MV-4-11 (cell line): ENCODE data around the gene CA6.
"Not testable (repeated sequence)": the region's sequence is repeated elsewhere in the genome, so short reads cannot be mapped to it uniquely, and the experiment has no call there.

Experiments used
- DNase-seq: peaks from one replicate; lab custom pipeline; 2025; lab: John Stamatoyannopoulos, UW

CA6 gene

GRCh38 chr1:8926707-8927694 lies 18.7 kb upstream of the CA6 start:
- no peak for DNase-seq

GRCh38 chr1:8930116-8930515 lies 15.6 kb upstream of the CA6 start:
- DNase-seq = no peak

GRCh38 chr1:8937051-8937450 lies 8.6 kb upstream of the CA6 start:
- DNase-seq = not testable (repeated sequence)

- no peak for DNase-seq
These were observed 8.0 kb upstream of the CA6 start for GRCh38 chr1:8937701-8938100.

GRCh38 chr1:8938232-8938999 lies 7.3 kb upstream of the CA6 start:
- peak; percentile 73 for DNase-seq

- no peak for DNase-seq
These were observed 6.7 kb upstream of the CA6 start for GRCh38 chr1:8939000-8939265.

- peak; percentile 59 for DNase-seq
These were observed 6.2 kb upstream of the CA6 start for GRCh38 chr1:8939362-8939995.

- peak; percentile 39 for DNase-seq
These were observed 3.8 kb upstream of the CA6 start for GRCh38 chr1:8941906-8942305.

- no peak for DNase-seq
These were observed 1.9 kb upstream of the CA6 start for GRCh38 chr1:8943498-8944405.

- DNase-seq = no peak
These were observed 1.5 kb downstream of the CA6 start for GRCh38 chr1:8947127-8947691.

- DNase-seq = no peak
These were observed 4.6 kb downstream of the CA6 start for GRCh38 chr1:8950309-8950708.

- DNase-seq = no peak
These were observed 5.6 kb downstream of the CA6 start for GRCh38 chr1:8951231-8951630.

- no peak for DNase-seq
These were observed 9.7 kb downstream of the CA6 start for GRCh38 chr1:8955406-8955805.

- DNase-seq = no peak
These were observed 11.0 kb downstream of the CA6 start for GRCh38 chr1:8956461-8957349.

GRCh38 chr1:8962812-8963530 lies 17.3 kb downstream of the CA6 start:
- DNase-seq = peak; percentile 54

- no peak for DNase-seq
These were observed 18.3 kb downstream of the CA6 start for GRCh38 chr1:8963963-8964362.

GRCh38 chr1:8965121-8965820 lies 19.6 kb downstream of the CA6 start:
- no peak for DNase-seq

GRCh38 chr1:8966606-8967005 lies 20.9 kb downstream of the CA6 start:
- no peak for DNase-seq

GRCh38 chr1:8968902-8969301 lies 23.2 kb downstream of the CA6 start:
- not testable (repeated sequence) for DNase-seq
